GM23338 (cell line): ENCODE data around the gene SH3PXD2B. TPM values are rescaled to one million over a fixed set of nuclear protein-coding genes. Genes with fewer than 3 reads are reported as not detected.

Experiments used
- ATAC-seq: fragments of 200-7000 bp; cut with Tn5 transposase; 3 replicates; pipeline ENCODE4 v1.9.1; 2020
- DNase-seq: peaks from one replicate; pipeline ENCODE4 v3.0.0-alpha.2; 2015; ENCODE audit warnings: low spot score
- H2AFZ ChIP-seq: fragments of 200-600 bp; sonication (generic); 2 replicates; pipeline ENCODE4 v1.8.0; 2016; ENCODE audit warnings: antibody characterized with exemption, mild to moderate bottlenecking, moderate library complexity
- H3F3A ChIP-seq: fragments of 200-600 bp; sonication (generic); replicated peaks from 2 replicates; pipeline ENCODE4 v1.8.0; 2017; ENCODE audit warnings: antibody characterized with exemption, mixed run types, low read depth
- H3K27ac ChIP-seq: fragments of 200-600 bp; sonication (generic); 2 replicates; pipeline ENCODE4 v1.6.1; 2016; ENCODE audit warnings: low read depth
- H3K27me3 ChIP-seq: fragments of 200-600 bp; sonication (generic); 2 replicates; pipeline ENCODE4 v1.8.0; 2016; ENCODE audit warnings: mild to moderate bottlenecking, mixed run types, moderate library complexity; ENCODE audit not compliant: insufficient read depth
- H3K36me3 ChIP-seq: fragments of 200-600 bp; sonication (generic); 2 replicates; pipeline ENCODE4 v1.8.0; 2016; ENCODE audit warnings: mild to moderate bottlenecking; ENCODE audit not compliant: insufficient read depth
- H3K4me1 ChIP-seq: fragments of 200-600 bp; sonication (generic); 2 replicates; pipeline ENCODE4 v1.8.0; 2016; ENCODE audit warnings: mild to moderate bottlenecking, moderate library complexity; ENCODE audit not compliant: insufficient read depth
- H3K4me2 ChIP-seq: fragments of 200-600 bp; sonication (generic); 2 replicates; pipeline ENCODE4 v1.7.1; 2017; ENCODE audit warnings: mixed run types
- H3K4me3 ChIP-seq: fragments of 200-600 bp; sonication (generic); 2 replicates; pipeline ENCODE4 v1.6.1; 2016; ENCODE audit warnings: mixed run types
- H3K79me2 ChIP-seq: fragments of 200-600 bp; sonication (generic); replicated peaks from 2 replicates; pipeline ENCODE4 v1.8.0; 2017; ENCODE audit warnings: mild to moderate bottlenecking; ENCODE audit not compliant: insufficient read depth
- H3K9me2 ChIP-seq: fragments of 200-600 bp; sonication (generic); 2 replicates; pipeline ENCODE4 v1.8.0; 2017; ENCODE audit not compliant: insufficient read depth
- H4K20me1 ChIP-seq: fragments of 200-600 bp; sonication (generic); replicated peaks from 2 replicates; pipeline ENCODE4 v1.8.0; 2017; ENCODE audit warnings: mild to moderate bottlenecking; ENCODE audit not compliant: insufficient read depth
- H3K27ac Mint-ChIP-seq: 2 replicates; pipeline ENCODE4 v1.8.0; 2020; ENCODE audit warnings: inconsistent platforms, mild to moderate bottlenecking, moderate library complexity, mixed read lengths
- H3K27me3 Mint-ChIP-seq: 3 replicates; pipeline ENCODE4 v1.8.0; 2022; ENCODE audit warnings: low read depth, mild to moderate bottlenecking, moderate library complexity, mixed read lengths, inconsistent platforms; ENCODE audit not compliant: insufficient read depth, poor library complexity
- H3K36me3 Mint-ChIP-seq: 3 replicates; pipeline ENCODE4 v1.8.0; 2021; ENCODE audit warnings: low read depth, mild to moderate bottlenecking, inconsistent platforms, moderate library complexity, mixed read lengths
- H3K4me1 Mint-ChIP-seq: 3 replicates; pipeline ENCODE4 v1.8.0; 2020; ENCODE audit warnings: mild to moderate bottlenecking, inconsistent platforms, mixed read lengths
- H3K4me3 Mint-ChIP-seq: 3 replicates; pipeline ENCODE4 v1.8.0; 2021; ENCODE audit warnings: moderate library complexity, mild to moderate bottlenecking, inconsistent platforms, mixed read lengths
- H3K9me3 Mint-ChIP-seq: 3 replicates; pipeline ENCODE4 v1.8.0; 2020; ENCODE audit warnings: moderate library complexity, mild to moderate bottlenecking, inconsistent platforms, mixed read lengths
- EZH2 ChIP-seq: fragments of 200-600 bp; sonication (generic); IDR thresholded peaks from one replicate; pipeline ENCODE4 v1.8.0; 2017; ENCODE audit warnings: antibody characterized with exemption, mild to moderate bottlenecking, low read depth; ENCODE audit not compliant: unreplicated experiment
- EZH2phosphoT487 ChIP-seq: fragments of 200-600 bp; sonication (generic); IDR thresholded peaks from one replicate; pipeline ENCODE4 v1.8.1; 2018; ENCODE audit warnings: antibody characterized with exemption; ENCODE audit not compliant: unreplicated experiment
- NANOG ChIP-seq: IDR thresholded peaks from 2 replicates; pipeline ENCODE4 v1.6.1; 2016; ENCODE audit warnings: antibody characterized with exemption, borderline replicate concordance
- REST ChIP-seq: IDR thresholded peaks from one replicate; pipeline ENCODE4 v1.6.1; 2018; ENCODE audit warnings: antibody characterized with exemption; ENCODE audit not compliant: unreplicated experiment
- STAT1 ChIP-seq: IDR thresholded peaks from one replicate; pipeline ENCODE4 v1.6.1; 2016; ENCODE audit warnings: antibody characterized with exemption; ENCODE audit not compliant: unreplicated experiment
- ZNF114 ChIP-seq: fragments of 250-450 bp; sonication (Bioruptor Pico); IDR thresholded peaks from 2 replicates; pipeline ENCODE4 v1.5.0; 2020; ENCODE audit warnings: mild to moderate bottlenecking, moderate library complexity
- ZNF331 ChIP-seq: fragments of 250-450 bp; sonication (Bioruptor Pico); IDR thresholded peaks from 2 replicates; pipeline ENCODE4 v1.5.0; 2020; ENCODE audit warnings: low read depth, mild to moderate bottlenecking, moderate library complexity
- polyA plus RNA-seq: library from polyadenylated mRNA; unstranded; fragments of >200 nt; fragmentation: Nextera tagmentation; extraction: Ambion mirVana; gene quantifications from 2 replicates; pipeline ENCODE4 v1.2.1, GENCODE V29; 2016
- total RNA-seq: library from RNA; depleted of rRNA; stranded (reverse); fragments of >200 nt; shearing (Covaris generic); gene quantifications from 2 replicates; pipeline ENCODE4 v1.2.3, GENCODE V29; 2014
- TF ChIP-seq, protein P1 (sequence below): IDR thresholded peaks from 2 replicates; pipeline ENCODE4 v1.6.1; 2016; ENCODE audit warnings: antibody characterized with exemption
- TF ChIP-seq, protein P2 (sequence below), 2 experiments: fragments of 200-600 bp in 1 of 2; sonication (generic) in 1 of 2; conservative IDR thresholded peaks; 2 replicates each; pipeline versions ENCODE4 v1.5.1 to v1.6.1; 2016 to 2017; ENCODE audit warnings: antibody characterized with exemption in 2 of 2, low read depth in 2 of 2, mild to moderate bottlenecking in 2 of 2, moderate library complexity in 1 of 2

The SH3PXD2B gene
- total and polyA plus RNA-seq, 2 experiments from 2014 or later, result 40.2 to 52.5 TPM

GRCh38 chr5:172473427-172473826 is 19.1 kb upstream of the SH3PXD2B start:
- no peak overlapping the region for H3K4me3 Mint-ChIP-seq
- H3K27me3 Mint-ChIP-seq, result peaks cover 2% of the 10 kb centered on the region

More at GRCh38 chr5:172473427-172473826, 19.1 kb upstream of the SH3PXD2B start:
- H3F3A ChIP-seq, result no peaks in the 10 kb centered on the region
- no peak overlapping the region for H3K4me3 ChIP-seq
- H3K27ac Mint-ChIP-seq, result no peak overlapping the region
- H3K9me2 ChIP-seq, result no peaks in the 10 kb centered on the region
- no peaks in the 10 kb centered on the region for H3K79me2 ChIP-seq
- no peaks in the 10 kb centered on the region for H3K9me3 Mint-ChIP-seq
- no peak overlapping the region for H3K4me2 ChIP-seq
- TF ChIP-seq EZH2phosphoT487 (no peak), ZNF331 (CRISPR knock-in tag) (no peak), ZNF114 (CRISPR knock-in tag) (no peak), STAT1 (no peak), REST (no peak), NANOG (no peak), EZH2 (no peak)
- TF ChIP-seq, protein P1, sequence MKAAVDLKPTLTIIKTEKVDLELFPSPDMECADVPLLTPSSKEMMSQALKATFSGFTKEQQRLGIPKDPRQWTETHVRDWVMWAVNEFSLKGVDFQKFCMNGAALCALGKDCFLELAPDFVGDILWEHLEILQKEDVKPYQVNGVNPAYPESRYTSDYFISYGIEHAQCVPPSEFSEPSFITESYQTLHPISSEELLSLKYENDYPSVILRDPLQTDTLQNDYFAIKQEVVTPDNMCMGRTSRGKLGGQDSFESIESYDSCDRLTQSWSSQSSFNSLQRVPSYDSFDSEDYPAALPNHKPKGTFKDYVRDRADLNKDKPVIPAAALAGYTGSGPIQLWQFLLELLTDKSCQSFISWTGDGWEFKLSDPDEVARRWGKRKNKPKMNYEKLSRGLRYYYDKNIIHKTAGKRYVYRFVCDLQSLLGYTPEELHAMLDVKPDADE, result no peak
- TF ChIP-seq, protein P2, sequence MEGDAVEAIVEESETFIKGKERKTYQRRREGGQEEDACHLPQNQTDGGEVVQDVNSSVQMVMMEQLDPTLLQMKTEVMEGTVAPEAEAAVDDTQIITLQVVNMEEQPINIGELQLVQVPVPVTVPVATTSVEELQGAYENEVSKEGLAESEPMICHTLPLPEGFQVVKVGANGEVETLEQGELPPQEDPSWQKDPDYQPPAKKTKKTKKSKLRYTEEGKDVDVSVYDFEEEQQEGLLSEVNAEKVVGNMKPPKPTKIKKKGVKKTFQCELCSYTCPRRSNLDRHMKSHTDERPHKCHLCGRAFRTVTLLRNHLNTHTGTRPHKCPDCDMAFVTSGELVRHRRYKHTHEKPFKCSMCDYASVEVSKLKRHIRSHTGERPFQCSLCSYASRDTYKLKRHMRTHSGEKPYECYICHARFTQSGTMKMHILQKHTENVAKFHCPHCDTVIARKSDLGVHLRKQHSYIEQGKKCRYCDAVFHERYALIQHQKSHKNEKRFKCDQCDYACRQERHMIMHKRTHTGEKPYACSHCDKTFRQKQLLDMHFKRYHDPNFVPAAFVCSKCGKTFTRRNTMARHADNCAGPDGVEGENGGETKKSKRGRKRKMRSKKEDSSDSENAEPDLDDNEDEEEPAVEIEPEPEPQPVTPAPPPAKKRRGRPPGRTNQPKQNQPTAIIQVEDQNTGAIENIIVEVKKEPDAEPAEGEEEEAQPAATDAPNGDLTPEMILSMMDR (conservative IDR thresholded peaks at IDR 0.05; ENCODE audit: low read depth in 2 of 2), result no peak
- H3K27ac ChIP-seq, result no peak overlapping the region
- H2AFZ ChIP-seq, result no peak overlapping the region
- ATAC-seq (no peak), DNase-seq (no peak)
- H4K20me1 ChIP-seq, result no peaks in the 10 kb centered on the region; the same call in 1 of the 2 replicates
- H3K4me1 Mint-ChIP-seq, result no peaks in the 10 kb centered on the region
- no peaks in the 10 kb centered on the region for H3K27me3 ChIP-seq
- no peaks in the 10 kb centered on the region for H3K4me1 ChIP-seq
- H3K36me3 Mint-ChIP-seq, result no peaks in the 10 kb centered on the region
- no peaks in the 10 kb centered on the region for H3K36me3 ChIP-seq
